Adrenal gland (tissue), 12 donors: ENCODE results near the gene RTTN. TPM values are rescaled to one million over a fixed set of nuclear protein-coding genes. Genes with fewer than 3 reads are reported as not detected.
A peak's percentile ranks its signal among the peaks of the same experiment; 100 is the strongest.

Source experiments
- DNase-seq, 7 donors: peaks; one replicate each; pipeline ENCODE4 v3.0.0-alpha.2; 2019 to 2020
- H3K27ac ChIP-seq, 5 donors: fragments of 200-600 bp; sonication (generic) in 4 of 5; 1 replicate in 3 of 5; 2 replicates in 2 of 5; pipeline versions ENCODE4 v1.5.1 to v1.8.0; 2016 to 2020; ENCODE audit warnings: mild to moderate bottlenecking in 1 of 5
- H3K27me3 ChIP-seq: fragments of 200-600 bp; 2 replicates; pipeline ENCODE4 v1.8.0; 2021
- H3K36me3 ChIP-seq, 2 donors: fragments of 200-600 bp; replicated peaks in 1 of 2; 1 replicate in 1 of 2; 2 replicates in 1 of 2; pipeline versions ENCODE4 v1.5.1 to v1.8.0; 2018 to 2022
- H3K4me1 ChIP-seq, 2 donors: fragments of 200-600 bp; replicated peaks in 1 of 2; 1 replicate in 1 of 2; 2 replicates in 1 of 2; pipeline versions ENCODE4 v1.5.1 to v1.8.0; 2018 to 2021
- H3K4me3 ChIP-seq, 4 donors: fragments of 200-600 bp; sonication (generic) in 3 of 4; one replicate each; pipeline ENCODE4 v1.5.1; 2016 to 2018
- H3K9me3 ChIP-seq, 3 donors: fragments of 200-600 bp; sonication (generic) in 1 of 3; replicated peaks in 1 of 3; 1 replicate in 2 of 3; 2 replicates in 1 of 3; pipeline versions ENCODE4 v1.5.1 to v1.8.0; 2016 to 2021
- CTCF ChIP-seq, 6 experiments: fragments of 450-650 bp in 4 of 6; fragments of 200-600 bp in 2 of 6; sonication (generic) in 1 of 6; IDR thresholded peaks; 1 replicate in 5 of 6; 2 replicates in 1 of 6; pipeline versions ENCODE4 v1.5.1 to v1.8.0; 2016 to 2021; ENCODE audit warnings: antibody characterized with exemption in 6 of 6, mild to moderate bottlenecking in 2 of 6, moderate library complexity in 1 of 6
- POLR2A ChIP-seq, 2 donors: fragments of 450-650 bp; IDR thresholded peaks; one replicate each; pipeline ENCODE4 v1.6.1; 2017; ENCODE audit warnings: antibody characterized with exemption in 2 of 2, mild to moderate bottlenecking in 2 of 2, moderate library complexity in 1 of 2
- WGBS, 4 donors: extraction: QIAGEN DNeasy Blood & Tissue Kit in 2 of 4; methylation state at CpG; one replicate each; pipeline versions ENCODE4 v1.1.5 to v1.1.7; 2013 to 2017; 5-methylcytosine and 5-hydroxymethylcytosine counted together
- intact Hi-C, 2 donors: fragments of 100-400 bp; cut with DNase I; formaldehyde crosslinking; loops; one replicate each; pipeline versions ENCODE4 v1.14.1 to v1.15.0; 2022 to 2023
- polyA plus RNA-seq, 3 donors: library from polyadenylated mRNA; stranded (reverse); fragments of 200-250 nt in 2 of 3; fragments of 350-450 nt in 1 of 3; fragmentation: Illumina TruSeq in 1 of 3; extraction: RNeasy Lipid Tissue Mini Kit (QIAGEN cat#74804) in 1 of 3; gene quantifications; one replicate each; pipeline ENCODE4 v1.2.3, GENCODE V29; 2013 to 2014
- total RNA-seq, 9 donors: library from RNA; depleted of rRNA in 4 of 9; stranded (reverse); fragments of >200 nt in 4 of 9; fragments of 120-200 nt in 1 of 9; fragmentation: NEBNext Ultra II Directional in 1 of 9; extraction: Animal tissue kit (Norgen Biotek cat#: 25700) in 1 of 9; gene quantifications; one replicate each; pipeline versions ENCODE4 v1.1.0 to v1.2.4, GENCODE V29; 2013 to 2023
- donor health status: healthy with polysubstance abuse.
- donor health status: Bipolar disorder and iron deficiency.
- donor health status: DM: yes; HTN: yes; CAD: no.
- donor health status: DM: no; HTN: no; CAD: no.
- donor health status: DM: no; HTN: no; CAD: no.
- donor health status: DM: yes; HTN: yes; CAD: no.

RTTN gene
- total and polyA plus RNA-seq, 12 donors = 4.0 to 22.5 (median 7.5) TPM

- intact Hi-C loops = no loop called here
- Histone ChIP-seq H3K9me3 (no peaks in the 10 kb centered on the region), H3K4me1 (no peaks in the 10 kb centered on the region), H3K27ac (no peak overlapping the region), H3K36me3 (no peaks in the 10 kb centered on the region), H3K27me3 (no peaks in the 10 kb centered on the region), H3K4me3 (no peak overlapping the region)
- TF ChIP-seq POLR2A (IDR thresholded peaks at IDR 0.05) (no peak), CTCF (IDR thresholded peaks at IDR 0.05) (no peak)
- no peak for DNase-seq
- WGBS, 4 donors = 93 to 97% (median 97%) methylated on average over 4 of the region's 4 CpGs
Observed at GRCh38 chr18:70047931-70048603, 157.4 kb downstream of the RTTN start.

DNA sequence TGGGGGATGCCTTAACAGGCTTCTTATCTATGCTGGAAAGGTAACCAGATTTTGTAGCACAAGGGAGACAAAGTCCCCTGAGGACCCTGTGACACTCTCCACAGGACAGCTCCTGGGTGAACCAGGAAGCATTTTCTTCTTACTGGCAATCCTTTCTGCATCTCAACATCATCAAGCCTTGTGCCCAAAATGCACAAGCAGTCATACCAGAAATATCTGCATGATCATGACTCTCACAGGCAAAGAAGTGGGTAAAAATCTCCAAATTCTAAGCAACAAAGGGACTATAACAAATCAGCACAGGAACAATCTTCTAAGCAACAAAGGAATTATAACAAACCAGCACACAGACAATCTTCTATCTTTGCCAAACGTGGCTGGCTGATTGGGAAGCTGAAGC, 158.7 kb downstream of the RTTN start:
- no peak for TF ChIP-seq POLR2A (IDR thresholded peaks at IDR 0.05)
- TF ChIP-seq CTCF (IDR thresholded peaks at IDR 0.05) = no peak
- Histone ChIP-seq H3K9me3 (no peaks in the 10 kb centered on the region), H3K27me3 (no peaks in the 10 kb centered on the region), H3K36me3 (no peaks in the 10 kb centered on the region), H3K27ac (no peak overlapping the region), H3K4me1 (no peaks in the 10 kb centered on the region), H3K4me3 (no peak overlapping the region)
- intact Hi-C loops = no loop called here
- WGBS, 4 donors = 68 to 96% (median 85%) methylated on average over 1 of the region's 1 CpG
- DNase-seq = no peak

DNA sequence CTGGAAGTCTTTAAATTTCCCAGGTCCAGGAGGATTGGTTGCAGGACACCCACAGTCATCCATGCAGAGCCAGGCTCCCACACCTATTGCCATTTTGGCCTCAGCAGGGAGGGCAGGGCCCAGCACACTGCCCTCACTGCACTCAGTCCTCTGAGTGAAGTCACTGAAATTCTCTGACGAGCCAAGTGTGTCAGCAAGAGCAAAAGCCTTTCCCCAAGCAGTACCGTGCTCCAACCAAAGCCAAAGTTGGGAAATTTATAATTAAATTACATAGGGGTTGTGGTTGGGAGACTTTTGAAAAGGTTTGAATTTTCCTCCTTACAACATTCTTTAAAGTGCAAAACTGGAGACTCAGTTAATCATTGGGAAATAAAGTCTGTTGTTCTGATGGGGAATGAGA, 159.3 kb downstream of the RTTN start:
- Histone ChIP-seq H3K27me3 (no peaks in the 10 kb centered on the region), H3K36me3 (no peaks in the 10 kb centered on the region), H3K27ac (no peak overlapping the region), H3K4me1 (no peaks in the 10 kb centered on the region), H3K9me3 (no peaks in the 10 kb centered on the region), H3K4me3 (no peak overlapping the region)
- WGBS, 4 donors = 89 to 98% (median 95%) methylated on average over 2 of the region's 2 CpGs
- intact Hi-C loops = no loop called here
- no peak for TF ChIP-seq POLR2A (IDR thresholded peaks at IDR 0.05)
- no peak for TF ChIP-seq CTCF (IDR thresholded peaks at IDR 0.05)
- DNase-seq = no peak

GRCh38 chr18:70044632-70045031, 160.9 kb downstream of the RTTN start:
- Histone ChIP-seq H3K27me3 (no peaks in the 10 kb centered on the region), H3K27ac (no peak overlapping the region), H3K4me1 (no peaks in the 10 kb centered on the region), H3K9me3 (no peaks in the 10 kb centered on the region), H3K36me3 (no peaks in the 10 kb centered on the region), H3K4me3 (no peak overlapping the region)
- intact Hi-C loops = no loop called here
- TF ChIP-seq POLR2A (IDR thresholded peaks at IDR 0.05) = no peak
- TF ChIP-seq CTCF (IDR thresholded peaks at IDR 0.05) = no peak
- 23 to 40% (median 28%) methylated on average over 4 of the region's 4 CpGs for WGBS, 4 donors
- peak in 2 of 7 donors; percentile 15 to 24 for DNase-seq
